NCI-H128 (cell line): ENCODE measurements around the gene USP20.
"Not testable (repeated sequence)": the region's sequence is repeated elsewhere in the genome, so short reads cannot be mapped to it uniquely, and the experiment has no call there.

ENCODE experiments used
- DNase-seq: peaks from one replicate; lab custom pipeline; 2025; ENCODE audit not compliant: unreplicated experiment; lab: John Stamatoyannopoulos, UW

The USP20 gene

DNA sequence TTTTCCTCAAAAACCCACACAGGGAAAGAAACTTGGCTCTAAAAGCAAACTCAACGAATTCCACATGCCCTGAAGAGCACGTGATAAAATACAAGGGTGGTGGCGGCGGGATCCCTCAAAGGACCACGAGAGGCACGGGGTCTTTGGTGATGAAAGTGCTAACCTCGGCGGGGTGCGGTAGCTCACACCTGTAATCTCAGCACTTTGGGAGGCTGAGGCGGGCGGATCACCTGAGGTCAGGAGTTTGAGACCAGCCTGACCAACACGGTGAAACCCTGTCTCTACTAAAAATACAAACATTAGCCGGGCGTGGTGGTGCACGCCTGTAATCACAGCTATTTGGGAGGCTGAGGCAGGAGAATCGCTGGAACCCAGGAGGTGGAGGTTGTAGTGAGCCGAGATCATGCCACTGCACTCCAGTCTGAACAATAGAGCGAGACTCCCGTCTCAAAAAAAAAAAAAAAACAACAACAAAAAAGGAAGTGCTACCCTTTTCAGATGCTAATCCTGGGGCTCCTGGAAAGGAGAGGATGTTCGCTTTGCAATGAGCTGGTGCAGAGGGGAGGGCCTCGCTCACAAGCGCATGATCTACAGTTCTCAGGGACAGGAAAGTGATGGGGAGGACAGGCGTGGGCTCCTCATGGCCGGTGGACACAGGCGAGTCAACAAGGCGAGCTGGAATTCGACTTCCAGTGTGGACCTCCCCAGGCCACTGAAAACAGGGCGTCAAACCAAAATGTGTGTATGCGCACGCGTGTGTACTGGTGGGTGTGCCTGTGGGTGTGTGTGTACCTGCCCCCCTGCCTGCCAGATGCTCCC, 54.1 kb downstream of the USP20 start:
- DNase-seq, result no peak

- no peak for DNase-seq
Measured at GRCh38 chr9:129889941-129890717, 54.9 kb downstream of the USP20 start.

- not testable (repeated sequence) for DNase-seq
Measured at GRCh38 chr9:129890718-129891299, 55.6 kb downstream of the USP20 start.

DNA sequence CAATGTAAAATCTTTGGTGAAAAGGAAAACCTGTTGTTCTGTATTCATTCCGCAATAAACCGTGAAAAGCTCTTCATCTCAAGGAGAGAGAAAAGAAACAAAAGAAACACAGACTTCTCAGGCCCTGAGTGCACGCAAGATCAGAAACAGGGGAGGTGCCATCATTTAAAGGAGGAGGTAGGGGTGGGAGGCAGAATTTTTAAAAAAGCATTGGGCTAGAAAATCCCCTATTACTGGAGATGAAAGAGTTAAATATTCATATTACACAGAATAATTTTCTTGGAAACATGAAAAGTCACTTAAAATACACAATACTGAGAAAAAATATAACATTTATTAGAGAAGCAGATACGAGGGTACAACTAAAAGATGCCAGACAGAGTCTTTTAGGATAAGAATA, 56.3 kb downstream of the USP20 start:
- DNase-seq, result no peak

DNA sequence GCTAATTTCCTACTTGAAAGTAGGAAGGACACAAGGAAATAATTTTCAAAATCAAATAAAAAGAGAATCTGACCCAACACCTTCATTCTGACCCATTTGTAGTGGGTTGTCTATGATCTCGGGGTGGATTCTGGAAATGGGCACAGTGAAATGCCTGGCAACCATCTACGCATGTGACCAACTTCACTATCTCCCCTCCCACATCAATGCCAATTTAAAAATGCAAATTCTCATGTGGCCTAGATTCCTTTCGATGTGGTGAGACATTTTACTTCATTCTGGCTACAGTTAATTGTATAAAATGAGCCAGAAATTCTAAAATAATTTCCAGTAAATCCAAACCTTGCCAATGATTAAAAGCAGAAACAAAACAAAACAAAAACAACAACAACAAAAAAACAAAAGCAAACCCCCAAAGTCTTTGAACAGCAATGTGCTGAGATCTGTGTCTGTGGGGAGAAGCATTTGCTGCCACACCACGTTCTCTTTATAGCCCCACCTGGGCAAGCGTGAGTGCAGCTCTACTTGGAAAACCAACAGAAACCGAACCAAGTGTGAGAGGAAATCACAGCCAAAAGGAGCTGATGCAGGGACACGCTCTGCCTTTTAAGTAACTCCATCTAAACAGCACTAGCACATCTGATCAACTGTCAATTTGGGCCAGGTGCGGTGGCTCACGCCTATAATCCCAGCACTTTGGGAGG, 59.0 kb downstream of the USP20 start:
- no peak for DNase-seq

- no peak for DNase-seq
Measured at GRCh38 chr9:129895376-129896268, 60.4 kb downstream of the USP20 start.

- no peak for DNase-seq
Measured at GRCh38 chr9:129897263-129897662, 62.0 kb downstream of the USP20 start.

- DNase-seq, result no peak
Measured at GRCh38 chr9:129898185-129898584, 62.9 kb downstream of the USP20 start.

- no peak for DNase-seq
Measured at GRCh38 chr9:129899620-129900019, 64.4 kb downstream of the USP20 start.

DNA sequence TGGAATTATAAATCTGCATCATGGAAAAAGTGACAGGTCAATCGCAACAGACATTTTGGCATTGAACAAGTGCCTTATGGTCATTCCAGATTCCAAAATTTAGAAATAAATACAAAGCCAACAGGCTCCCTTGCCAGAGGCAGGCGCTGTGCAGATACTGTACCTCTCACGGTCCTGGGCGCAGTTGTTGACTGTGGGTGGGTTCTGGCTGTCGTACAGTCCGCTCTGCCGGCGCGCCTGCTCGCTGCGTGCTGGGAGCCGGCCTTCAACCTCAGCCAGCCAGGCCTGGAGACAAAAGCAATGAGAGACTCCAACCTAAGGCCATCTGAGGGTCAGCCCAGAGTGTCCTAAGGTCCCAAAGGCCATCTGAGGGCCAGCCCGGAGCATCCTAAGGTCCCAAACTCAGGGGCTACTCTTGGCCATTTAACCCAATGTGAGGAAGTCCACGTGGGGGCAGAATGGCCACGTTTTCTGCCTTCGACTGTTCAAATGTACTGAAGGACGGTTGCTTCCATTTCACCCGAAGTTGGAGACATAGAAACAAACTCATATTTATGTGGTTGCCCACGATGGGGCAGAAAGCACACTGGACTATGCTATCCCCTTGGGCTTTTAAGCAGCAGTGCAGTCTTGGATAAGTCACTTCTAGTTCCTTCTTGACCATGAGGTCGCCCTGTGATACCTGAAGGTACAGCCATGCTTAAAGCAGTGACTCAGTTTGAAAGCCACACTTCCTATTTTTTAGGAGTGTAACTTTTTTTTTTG, 65.2 kb downstream of the USP20 start:
- no peak for DNase-seq

- no peak for DNase-seq
Measured at GRCh38 chr9:129901993-129902739, 66.9 kb downstream of the USP20 start.

DNA sequence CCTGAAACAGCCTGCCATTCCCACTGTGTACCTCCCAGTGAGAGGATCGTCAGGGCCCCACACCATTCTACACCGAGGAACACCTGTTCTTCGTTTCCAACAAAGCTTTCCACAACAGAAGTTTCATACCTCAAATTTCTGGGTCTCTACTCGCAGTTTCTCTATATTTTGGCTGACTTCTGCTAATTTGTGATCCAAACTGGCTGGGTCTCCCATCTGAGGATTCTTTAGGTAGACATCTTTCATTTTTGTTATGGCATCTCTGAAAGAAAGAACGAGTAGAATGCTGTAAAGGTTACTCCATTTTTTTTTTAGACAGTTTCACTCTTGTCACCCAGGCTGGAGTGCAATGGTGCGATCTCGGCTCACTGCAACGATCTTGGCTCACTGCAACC, 67.5 kb downstream of the USP20 start:
- DNase-seq, result no peak

DNA sequence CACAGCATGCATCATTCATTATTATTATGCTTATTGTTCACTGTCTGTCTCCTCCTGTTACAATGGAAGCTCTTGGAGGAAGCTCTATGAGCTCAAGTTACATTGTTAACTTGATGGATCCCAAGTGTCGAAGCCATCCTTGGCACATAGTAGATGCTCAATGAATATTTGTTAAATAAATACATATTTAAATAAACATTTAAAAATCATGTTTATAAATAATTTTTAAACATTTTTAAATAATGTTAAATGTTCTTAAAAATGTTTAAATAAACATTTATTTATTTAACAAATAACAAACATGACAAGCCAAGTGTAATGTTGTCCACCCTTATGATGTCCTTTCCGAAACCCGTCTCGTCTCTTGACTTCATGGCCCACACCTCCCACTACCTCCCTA, 69.5 kb downstream of the USP20 start:
- no peak for DNase-seq

DNA sequence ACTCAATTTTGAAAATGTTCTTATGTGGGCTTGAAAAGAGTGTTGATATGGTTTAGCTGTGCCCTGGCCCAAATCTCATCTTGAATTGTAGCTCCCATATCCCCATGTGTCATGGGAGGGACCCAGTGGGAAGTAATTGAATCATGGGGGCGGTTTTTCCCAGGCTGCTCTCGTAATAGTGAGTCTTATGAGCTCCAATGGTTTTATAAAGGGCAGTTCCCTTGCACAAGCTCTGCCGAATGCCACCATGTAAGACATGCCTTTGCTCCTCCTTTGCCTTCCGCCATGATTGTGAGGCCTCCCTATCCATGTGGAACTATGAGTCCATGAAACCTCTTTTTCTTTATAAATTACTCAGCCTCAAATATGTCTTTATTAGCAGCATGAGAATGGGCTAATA, 71.0 kb downstream of the USP20 start:
- no peak for DNase-seq

DNA sequence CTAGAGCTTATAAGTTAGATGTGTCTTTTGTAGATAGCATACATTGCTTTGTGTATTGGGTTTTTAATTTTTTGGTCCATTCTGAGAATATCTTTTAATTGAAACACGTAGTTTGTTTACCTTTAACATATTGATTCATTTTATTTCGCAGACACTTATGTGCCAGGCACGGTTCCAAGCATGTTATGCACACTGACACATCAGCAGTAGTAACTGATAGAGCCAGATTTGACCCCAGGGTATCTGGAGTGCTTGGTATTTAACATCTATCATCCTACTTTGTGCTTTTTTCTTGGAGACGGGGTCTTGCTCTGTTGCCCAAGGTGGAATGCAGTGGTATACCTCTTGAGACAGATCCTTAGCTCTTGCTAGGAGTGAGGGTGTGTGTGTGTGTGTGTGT, 71.9 kb downstream of the USP20 start:
- no peak for DNase-seq

GRCh38 chr9:129908906-129909305, 73.6 kb downstream of the USP20 start:
- no peak for DNase-seq

DNA sequence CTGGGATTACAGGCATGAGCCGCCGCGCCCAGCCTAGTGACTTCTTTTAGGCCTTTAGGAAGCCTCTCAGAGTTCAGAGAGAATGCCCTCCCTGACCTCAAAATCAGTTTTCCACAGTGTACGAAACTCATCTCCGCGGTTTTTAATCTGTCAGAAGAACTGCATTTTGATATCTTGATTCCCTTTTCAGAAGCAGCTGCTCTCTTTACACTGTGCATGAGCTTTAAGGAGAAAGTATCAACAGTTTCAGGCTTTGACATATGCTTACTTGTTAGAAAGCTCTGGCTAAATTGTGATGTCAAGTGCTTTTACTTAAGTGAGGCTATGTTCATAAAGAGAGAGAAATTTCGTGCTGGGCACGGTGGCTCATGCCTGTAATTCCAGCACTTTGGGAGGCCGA, 74.6 kb downstream of the USP20 start:
- no peak for DNase-seq

GRCh38 chr9:129910628-129911567, 75.6 kb downstream of the USP20 start:
- no peak for DNase-seq
